Fibroblast of skin of back (primary cell): ENCODE measurements around the gene TES.

Source experiments
- DNase-seq: peaks from one replicate; pipeline ENCODE4 v3.0.0-alpha.2; 2013

TES gene

DNA sequence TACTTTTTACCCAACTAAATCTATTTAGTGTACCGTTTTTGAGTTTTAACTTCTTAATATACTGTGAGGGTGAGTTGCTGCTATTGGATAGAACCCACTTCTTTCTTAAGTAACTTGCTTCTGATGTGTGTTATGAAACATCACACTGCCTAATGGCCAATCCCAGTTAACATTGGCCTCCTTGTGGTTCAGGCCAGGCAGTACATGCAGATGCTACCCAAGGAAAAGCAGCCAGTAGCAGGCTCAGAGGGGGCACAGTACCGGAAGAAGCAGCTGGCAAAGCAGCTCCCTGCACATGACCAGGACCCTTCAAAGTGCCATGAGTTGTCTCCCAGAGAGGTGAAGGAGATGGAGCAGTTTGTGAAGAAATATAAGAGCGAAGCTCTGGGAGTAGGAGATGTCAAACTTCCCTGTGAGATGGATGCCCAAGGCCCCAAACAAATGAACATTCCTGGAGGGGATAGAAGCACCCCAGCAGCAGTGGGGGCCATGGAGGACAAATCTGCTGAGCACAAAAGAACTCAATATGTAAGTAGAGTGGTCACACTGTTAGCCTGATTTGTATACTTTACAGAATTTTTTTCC lies 39.7 kb downstream of the TES start:
- DNase-seq, result peak; percentile 53

- DNase-seq, result no peak
Observed at GRCh38 chr7:116251675-116252074, 41.3 kb downstream of the TES start.

- no peak for DNase-seq
Observed at GRCh38 chr7:116252249-116252648, 41.9 kb downstream of the TES start.

GRCh38 chr7:116257156-116257555 lies 46.8 kb downstream of the TES start:
- no peak for DNase-seq

GRCh38 chr7:116258734-116259133 lies 48.4 kb downstream of the TES start:
- peak; percentile 73 for DNase-seq

GRCh38 chr7:116259156-116259870 lies 49.0 kb downstream of the TES start:
- DNase-seq, result peak; percentile 68

DNA sequence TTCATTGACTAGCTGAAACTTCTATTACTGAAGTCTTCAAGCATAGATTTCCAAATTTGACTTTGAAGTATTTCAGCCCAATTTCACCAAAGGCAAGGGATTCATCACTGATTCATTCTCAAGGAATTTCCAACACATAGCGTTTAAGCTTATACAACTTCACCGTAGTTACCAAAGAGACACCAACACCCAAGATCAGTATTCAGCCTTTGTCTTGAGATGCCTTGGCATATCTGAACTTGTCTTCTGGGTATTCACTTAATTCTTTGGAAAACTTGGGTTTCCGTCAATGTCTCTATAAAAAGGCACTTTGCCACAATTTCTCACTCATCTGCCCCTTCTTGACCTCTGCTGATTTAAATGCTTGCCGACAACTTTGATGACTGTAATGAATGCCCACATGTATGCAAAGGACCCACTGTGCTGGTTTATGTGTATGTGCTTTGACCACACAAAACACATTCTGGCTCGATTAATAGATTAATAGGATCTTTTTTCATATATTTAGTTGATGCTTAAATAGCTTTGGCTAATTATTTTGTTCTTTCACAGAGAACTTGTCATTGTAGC lies 49.6 kb downstream of the TES start:
- DNase-seq, result peak; percentile 93

GRCh38 chr7:116261904-116262303 lies 51.6 kb downstream of the TES start:
- DNase-seq, result no peak

DNA sequence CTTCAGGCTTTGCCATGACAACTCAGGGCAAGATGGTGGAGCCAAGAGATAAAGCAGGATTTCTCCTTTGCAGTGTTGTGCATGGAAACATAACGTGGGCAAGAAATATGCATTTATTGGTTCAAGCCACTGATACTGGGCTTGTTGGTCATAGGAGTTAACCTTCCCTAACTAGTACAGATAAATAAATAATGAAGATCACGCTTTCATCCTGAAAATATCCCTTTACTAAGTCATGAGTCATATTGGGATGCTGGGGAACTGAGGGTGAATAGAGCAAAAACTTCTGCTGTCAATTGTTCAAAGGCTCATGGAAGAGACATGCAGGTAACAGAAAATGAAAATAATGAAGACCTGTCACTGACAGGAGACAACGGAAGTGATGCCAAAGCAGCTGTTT lies 55.5 kb downstream of the TES start:
- peak; percentile 42 for DNase-seq

DNA sequence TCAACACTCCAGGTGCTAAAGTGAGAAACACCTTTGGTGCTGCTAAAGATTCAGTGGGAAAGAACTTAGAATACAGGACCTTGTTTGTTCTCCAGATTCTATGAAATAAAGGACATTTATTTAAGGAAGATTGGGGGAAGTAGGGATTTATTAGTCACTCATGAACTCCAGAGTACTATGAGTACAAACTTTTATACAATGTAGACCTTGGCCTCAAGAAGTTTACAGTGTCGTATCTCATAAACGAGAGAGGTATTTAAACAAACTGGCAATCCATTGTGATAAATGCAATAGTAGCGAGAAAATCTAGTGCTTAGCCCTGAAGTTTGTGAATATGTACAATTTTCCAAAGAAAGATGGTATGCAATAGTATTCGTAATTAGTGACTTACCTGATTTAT lies 59.1 kb downstream of the TES start:
- no peak for DNase-seq

- DNase-seq, result peak; percentile 41
Observed at GRCh38 chr7:116271161-116271913, 61.0 kb downstream of the TES start.

DNA sequence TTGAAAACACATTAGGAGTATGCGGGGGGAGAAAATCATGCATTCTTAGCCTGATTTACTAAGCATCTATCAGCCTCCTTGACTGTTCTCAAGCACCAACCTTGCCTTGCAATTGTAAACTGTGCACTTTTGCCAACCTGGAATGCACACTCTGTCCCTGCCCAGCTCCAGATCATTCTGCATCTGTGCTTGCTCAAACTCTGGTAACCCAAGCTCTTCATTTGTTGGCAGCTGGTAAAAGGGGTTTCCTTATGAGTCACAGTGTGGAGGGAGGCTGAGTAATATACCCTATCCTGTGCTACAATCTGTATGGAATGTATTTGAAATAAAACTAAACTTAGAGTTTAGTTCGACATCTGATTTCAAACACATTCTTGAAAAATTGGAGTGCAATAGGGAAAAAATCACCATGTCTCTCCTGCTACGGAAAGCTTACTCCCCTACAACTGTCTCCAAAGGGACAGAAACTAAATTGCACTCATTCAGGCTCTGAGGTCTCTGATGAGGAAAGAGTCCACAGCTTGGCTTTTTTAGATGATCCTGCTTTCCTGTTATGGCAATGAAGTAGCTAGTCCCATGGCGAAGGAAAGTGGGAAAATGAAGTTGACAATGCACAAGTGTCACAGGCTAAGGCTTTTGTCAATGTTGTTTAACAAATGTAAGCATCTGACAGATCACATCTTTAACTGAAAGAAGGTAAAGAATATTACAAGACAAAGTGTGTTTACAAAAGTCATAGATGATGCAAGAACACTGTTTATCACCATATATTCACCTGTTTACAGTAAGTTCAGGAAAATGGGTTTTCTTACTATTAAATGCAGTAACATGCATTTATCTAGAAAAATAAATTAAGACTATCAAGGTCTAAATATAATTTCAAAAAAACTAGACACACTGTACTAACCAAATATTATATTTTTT lies 61.9 kb downstream of the TES start:
- DNase-seq, result peak; percentile 97

DNA sequence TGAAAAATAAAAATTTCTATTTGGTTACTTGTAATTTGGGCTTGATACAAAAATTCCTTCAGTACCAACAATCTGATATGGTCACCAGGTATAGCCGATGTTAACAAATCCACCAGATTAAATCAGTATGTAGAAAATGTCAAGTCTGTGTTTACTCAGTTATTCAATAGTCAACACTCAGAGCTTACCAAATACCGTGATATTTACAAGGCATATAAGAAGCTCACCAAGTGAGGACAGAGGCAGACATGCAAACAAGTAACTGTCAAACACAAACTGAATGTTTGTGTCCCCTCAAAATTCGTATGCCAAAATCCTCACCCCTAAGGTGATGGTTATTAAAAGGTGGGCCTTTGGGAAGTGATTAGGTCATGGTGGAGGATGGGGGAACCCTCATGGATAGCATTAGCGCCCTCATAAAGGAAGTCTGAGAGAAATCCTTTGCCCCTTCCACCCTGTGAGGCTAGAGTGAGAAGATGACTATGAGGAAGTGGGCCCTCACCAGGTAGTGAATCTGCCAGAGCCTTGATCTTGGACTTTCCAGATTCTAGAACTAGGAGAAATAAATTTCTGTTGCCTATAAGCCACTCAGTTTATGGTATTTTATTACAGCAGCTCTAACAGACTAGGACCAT lies 63.1 kb downstream of the TES start:
- no peak for DNase-seq

DNA sequence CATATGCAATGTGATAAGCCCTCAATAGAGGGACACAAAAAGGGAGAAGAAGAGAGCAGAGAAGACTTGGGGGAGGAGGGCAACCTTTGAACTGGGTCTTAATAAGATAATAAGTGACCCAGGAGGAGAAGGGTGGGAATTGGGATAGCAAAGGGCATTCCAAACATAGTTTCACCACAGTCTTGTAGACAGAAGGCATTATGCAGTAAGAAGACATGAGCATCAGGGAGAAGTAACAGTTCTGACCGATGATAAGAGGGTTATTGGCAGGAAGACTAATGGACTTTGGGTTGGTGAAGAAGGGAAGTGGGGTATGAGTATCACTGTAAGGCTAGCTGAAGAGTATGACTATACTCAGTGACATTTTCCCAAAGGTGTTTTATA lies 63.6 kb downstream of the TES start:
- no peak for DNase-seq

- no peak for DNase-seq
Observed at GRCh38 chr7:116277070-116277469, 66.7 kb downstream of the TES start.

DNA sequence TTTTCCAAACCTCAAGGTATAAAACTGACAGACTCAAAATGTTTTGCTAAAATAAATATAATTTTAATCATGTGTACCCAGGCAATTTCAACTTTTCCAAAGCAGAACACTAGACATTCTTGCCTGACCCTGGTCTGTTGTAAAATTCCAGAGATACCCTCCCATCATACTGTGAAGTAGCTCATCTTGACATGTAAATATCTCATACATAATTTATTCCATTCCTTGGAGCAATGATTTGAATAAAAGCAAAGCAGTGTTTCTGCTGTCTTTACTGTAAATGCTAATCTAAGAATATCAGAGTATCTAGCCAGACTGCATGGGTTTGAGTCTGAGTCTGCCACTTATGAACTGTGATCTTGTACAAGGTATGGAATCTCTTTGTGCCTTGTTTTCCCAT lies 68.9 kb downstream of the TES start:
- no peak for DNase-seq

DNA sequence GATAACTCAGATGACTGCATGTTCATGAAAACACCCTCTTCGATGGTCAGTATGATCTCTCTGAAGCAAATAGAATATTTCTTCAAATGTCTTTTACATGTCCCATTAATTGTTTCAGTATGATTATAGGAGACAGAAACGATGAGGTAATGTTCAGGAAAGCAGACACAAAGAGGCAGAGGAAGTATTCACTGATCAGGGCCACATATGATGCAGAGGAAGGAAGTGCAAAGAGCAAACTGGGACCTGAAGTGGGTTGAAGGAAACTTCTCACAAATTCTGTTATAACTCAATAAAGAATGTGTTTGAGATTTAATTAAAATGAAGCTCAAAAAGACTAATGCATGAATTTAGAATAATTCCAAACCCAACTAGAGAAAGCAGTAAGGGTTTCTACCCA lies 70.5 kb downstream of the TES start:
- no peak for DNase-seq

DNA sequence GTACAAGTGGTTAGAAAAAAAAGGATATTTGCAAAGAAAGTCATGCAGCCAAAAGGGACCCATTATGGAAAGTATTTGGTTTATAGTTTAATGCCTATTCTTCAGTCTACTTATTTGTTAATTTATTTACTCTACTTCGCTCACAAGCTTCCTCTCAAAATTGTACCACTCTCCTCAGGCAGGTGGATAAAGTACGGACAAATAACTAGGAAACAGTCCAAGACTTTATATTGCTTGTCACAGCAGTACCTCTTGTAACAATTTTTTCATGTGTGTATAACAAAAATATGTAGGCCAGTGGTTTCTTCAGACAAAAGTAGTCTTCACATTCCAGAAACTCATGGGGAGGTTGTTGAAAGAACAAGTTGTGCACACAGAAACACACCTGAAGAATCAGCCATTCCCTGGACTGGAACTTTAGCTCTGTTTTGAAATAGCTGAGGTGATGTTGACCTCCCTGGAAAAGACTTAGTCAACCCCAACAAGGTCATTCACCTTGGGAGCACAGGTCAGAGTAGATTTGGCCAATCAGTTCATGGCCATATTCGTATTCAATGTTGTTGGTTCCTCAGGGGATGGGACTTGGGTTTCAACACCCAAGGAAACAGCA lies 73.4 kb downstream of the TES start:
- DNase-seq, result no peak

GRCh38 chr7:116284390-116284789 lies 74.1 kb downstream of the TES start:
- peak; percentile 48 for DNase-seq

- no peak for DNase-seq
Observed at GRCh38 chr7:116285252-116285651, 74.9 kb downstream of the TES start.

GRCh38 chr7:116290740-116291139 lies 80.4 kb downstream of the TES start:
- peak; percentile 49 for DNase-seq

DNA sequence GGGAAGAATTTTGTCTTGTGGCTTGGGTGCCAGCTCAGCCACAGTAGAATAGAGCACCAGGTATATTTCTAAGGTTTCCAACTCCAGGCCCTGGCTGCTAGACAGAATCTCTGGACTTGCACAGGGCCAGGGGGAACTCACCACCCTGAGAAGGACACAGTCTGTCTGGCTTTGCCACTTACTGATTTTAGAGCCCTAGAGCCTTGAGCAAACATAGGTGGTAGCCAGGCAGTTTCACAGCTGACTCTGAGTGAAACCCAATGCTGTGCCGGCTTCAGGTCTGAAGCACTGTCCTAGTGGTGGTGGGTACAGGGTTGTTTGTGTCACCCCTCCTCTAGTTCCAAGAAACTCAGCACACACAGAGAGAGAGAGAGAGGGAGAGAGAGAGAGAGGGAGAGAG lies 81.6 kb downstream of the TES start:
- no peak for DNase-seq
